Stimulated activated CD4-positive, alpha-beta T cell treated with anti-CD3 and anti-CD28 coated beads, Interleukin-12 subunit alpha, Interleukin-12 subunit beta, amount 100 ng/mL, for 24 hours (primary cell): ENCODE data around the gene TATDN3.
"Not testable (repeated sequence)": the region's sequence is repeated elsewhere in the genome, so short reads cannot be mapped to it uniquely, and the experiment has no call there.

Experiments
- DNase-seq, 2 experiments: peaks; one replicate each; pipeline ENCODE4 v3.0.0-alpha.2; 2020; ENCODE audit warnings: low read depth in 2 of 2

TATDN3 gene

DNA sequence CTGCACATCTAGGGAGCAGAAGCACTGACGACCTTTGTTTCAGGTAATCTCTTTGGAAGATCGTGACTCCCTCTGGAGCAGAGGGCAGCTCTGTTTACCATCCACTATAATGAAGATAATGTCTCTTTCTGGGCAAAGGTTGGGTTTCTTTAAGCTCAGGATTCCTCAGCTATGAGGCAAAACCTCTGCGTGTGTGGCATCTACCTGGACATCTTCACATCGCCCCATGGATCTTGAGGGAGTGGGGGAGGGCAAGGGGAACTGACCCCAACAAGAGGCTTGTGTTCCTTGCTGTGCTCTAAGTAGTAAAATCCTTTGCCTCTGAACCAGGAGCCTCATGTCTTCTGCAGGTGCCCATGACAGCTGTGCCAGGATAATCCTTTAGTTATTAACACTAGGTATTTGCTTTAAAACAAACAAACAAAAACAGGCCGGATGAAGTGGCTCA, 36.2 kb downstream of the TATDN3 start:
- DNase-seq = no peak

DNA sequence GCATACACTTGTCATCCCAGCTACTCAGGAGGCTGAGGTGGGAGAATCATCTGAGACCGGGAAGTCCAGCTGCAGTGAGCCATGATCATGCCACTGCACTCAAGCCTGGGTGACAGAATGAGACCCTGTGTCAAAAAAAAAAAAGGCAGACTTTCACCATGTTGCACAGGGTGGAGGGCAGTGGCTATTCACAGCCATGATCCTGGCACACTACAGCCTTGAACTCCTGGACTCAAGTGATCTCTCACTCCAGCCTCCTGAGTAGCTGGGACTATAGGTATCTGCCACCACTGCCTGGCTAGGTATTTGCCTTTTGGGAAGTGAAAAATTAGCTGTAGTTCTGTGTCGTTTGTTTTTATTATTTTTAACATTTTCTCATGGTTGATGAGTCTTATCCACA, 36.7 kb downstream of the TATDN3 start:
- no peak for DNase-seq

DNA sequence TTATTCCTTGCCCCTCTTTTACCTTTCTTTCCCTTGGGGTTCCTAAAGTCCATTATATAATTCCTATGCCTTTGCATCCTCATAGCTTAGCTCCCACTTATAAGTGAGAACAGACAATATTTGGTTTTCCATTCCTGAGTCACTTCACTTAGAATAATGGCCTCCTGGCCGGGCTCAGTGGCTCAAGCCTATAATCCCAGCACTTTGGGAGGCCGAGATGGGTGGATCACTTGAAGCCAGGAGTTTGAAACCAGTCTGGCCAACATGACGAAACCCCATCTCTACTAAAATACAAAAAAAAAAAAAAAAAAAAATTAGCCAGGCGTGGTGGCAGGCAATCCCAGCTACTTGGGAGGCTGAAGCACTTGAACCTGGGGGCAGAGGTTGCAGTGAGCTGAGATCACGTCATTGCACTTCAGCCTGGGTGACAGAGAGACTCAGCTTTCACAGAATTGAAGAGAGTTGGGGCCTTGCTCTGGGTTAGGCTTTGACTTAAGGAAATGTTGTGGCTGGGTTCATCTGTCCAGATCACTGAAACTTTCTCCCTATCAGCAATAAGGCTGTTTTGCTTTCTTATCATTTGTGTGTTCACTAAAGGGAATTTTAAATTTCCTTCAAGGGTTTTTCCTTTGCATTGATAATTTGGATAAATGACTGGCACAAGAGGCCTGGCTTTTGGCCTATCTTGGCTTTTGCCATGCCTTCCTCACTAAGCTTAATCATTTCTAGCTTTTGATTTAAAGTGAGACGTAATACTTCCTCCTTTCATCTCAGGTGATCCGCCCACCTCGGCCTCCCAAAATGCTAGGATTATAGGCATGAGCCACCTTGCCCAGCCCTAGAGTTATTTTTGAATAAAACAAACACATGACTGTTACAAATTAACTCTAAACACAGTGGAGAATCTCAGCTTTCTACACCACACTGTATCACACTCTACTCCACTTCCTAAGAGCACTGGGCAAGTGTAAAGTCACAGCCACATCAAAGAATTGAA, 41.8 kb downstream of the TATDN3 start:
- not testable (repeated sequence) for DNase-seq

DNA sequence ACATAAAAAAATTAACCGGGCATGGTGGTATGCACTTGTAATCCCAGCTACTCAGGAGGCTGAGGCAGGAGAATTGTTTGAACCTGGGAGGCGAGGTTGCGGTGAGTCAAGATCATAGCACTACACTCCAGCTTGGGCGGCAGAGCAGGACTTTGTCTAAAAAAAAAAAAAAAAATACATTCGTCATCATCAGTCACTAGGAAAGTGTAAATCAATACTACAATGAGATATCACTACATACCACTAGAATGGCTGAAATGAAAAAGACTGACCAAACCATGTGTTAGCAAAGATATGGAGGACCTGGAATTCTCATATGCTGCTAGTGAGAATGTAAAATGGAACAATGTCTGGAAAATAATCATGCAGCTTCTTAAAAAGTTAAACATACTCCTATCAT, 46.5 kb downstream of the TATDN3 start:
- no peak for DNase-seq

DNA sequence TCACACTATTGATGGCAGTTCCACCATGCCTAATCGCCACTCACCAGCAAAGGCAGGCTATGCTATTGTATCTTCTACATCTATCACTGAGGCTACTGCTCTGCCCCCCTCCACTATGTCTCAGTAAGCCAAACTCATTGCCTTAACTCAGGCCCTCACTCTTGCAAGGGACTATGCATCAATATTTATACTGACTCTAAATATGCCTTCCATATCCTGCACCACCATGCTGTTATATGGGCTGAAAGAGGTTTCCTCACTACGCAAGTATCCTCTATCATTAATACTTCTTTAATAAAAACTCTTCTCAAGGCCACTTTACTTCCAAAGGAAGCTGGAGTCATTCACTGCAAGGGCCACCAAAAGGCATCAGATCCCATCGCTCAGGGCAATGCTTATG, 52.8 kb downstream of the TATDN3 start:
- DNase-seq = not testable (repeated sequence)

DNA sequence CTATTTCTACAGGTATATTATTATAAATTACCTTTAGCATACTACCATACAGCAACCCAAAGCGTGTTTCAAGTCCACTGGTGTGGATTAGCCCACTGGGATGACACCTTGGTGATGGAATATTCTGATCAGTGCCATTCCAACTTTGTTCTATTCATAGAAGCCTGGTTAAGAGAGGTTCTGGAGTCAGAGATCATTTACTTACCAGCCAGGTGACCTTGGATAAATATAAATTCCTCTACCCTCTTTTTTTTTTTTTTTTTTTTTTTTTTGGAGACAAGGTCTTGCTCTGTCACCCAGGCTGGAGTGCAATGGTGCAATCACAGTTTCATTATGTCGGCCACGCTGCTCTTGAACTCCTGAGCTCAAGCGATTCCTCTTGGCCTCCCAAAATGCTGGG, 55.9 kb downstream of the TATDN3 start, which contains the start of gene SPATA45:
TSS of gene SPATA45 (minus strand) at position 101 of the 400 bp plus-strand sequence. CDS start 11,500 bp downstream, outside the sequence.
- no peak for DNase-seq

DNA sequence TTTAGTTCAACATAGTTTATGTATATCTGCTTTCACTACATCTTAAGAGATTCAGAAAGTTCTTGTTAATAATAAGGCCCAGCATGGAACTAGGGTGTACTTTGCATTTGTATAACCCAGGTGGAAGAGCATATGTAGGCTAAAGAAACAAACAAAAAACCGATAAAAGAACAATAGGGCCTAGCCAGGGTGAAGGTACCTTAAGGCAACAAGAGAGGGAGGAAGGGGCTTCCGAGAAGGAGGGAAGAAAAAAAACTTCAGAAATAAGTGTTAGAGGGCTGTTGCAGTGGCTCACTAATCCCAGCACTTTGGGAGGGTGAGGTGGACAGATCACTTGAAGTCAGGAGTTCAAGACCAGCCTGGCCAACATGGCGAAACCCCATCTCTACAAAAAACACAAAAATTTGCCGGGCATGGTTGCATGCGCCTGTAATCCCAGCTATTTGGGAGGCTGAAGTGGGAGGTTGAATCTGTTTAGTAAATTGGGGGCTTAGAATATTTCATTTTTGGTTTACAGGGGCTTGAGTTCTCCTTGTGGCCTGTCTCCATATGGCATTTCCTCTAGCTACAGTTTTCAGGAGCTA, 60.5 kb downstream of the TATDN3 start:
- no peak for DNase-seq

DNA sequence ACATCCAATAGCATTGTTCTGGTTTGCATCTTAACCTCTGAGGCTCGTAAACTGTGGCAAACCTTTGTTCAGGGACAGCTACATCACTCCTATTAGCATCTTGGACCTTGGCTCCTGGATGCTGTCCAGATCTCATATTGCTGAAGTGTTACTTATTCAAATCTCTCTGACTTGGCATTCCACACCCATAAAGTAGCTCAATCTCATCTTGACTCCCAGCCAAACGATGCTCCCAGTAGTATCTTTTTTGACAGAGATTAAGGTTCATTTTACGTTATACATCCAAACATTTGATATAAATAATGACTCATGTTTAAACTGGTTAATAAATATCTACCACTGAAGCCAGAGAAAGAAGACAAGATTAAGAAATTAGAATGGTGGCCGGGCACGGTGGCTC, 62.0 kb downstream of the TATDN3 start:
- DNase-seq = no peak

DNA sequence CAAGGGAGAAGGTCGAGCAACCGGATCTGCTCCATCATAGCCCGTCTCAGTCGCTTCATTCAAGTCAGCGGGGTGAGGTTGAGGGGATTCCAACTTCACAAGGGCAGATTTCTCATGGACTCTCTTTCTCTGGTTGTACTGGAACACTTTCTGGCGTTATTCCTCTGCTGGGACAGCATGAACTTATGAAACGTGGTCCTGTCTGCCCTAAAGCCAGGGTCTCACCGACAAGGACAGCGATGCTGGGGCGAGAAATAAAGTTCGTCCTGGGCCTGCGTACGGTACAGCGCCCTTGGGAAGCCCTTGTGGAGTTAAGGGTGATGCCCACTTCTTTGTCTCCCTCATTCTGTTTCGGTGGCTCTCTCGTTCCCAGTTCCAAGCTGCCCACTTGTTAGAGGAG, 65.1 kb downstream of the TATDN3 start:
- DNase-seq = no peak

DNA sequence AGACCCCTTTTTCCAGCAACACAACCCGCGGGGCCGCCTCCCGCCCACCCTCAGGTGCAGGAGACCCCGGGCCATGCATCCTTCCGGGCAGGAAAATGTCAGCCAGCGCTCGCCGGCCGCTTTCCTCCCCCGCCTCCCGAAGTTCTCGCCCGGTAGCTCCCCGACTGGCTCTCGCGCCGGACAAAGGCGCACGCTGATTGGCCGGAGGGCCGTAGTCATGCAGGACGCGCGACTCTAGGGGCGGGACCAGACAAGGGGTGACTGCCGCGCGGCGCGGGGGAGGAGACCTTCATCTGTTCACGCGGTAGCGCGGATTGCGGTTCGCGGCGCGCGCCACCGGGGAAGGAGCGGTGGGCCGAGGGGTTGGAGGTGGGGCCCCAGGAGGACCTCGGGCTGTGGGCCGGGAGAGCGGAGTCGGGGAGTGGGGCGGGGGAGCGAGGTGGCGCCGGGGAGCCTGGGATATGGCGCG, 66.3 kb downstream of the TATDN3 start, which contains the start of gene FLVCR1:
TSS of gene FLVCR1 (plus strand) at position 284 of the 469 bp plus-strand sequence. CDS start at position 462, 178 bp downstream.
- peak; percentile 83 to 95 for DNase-seq

DNA sequence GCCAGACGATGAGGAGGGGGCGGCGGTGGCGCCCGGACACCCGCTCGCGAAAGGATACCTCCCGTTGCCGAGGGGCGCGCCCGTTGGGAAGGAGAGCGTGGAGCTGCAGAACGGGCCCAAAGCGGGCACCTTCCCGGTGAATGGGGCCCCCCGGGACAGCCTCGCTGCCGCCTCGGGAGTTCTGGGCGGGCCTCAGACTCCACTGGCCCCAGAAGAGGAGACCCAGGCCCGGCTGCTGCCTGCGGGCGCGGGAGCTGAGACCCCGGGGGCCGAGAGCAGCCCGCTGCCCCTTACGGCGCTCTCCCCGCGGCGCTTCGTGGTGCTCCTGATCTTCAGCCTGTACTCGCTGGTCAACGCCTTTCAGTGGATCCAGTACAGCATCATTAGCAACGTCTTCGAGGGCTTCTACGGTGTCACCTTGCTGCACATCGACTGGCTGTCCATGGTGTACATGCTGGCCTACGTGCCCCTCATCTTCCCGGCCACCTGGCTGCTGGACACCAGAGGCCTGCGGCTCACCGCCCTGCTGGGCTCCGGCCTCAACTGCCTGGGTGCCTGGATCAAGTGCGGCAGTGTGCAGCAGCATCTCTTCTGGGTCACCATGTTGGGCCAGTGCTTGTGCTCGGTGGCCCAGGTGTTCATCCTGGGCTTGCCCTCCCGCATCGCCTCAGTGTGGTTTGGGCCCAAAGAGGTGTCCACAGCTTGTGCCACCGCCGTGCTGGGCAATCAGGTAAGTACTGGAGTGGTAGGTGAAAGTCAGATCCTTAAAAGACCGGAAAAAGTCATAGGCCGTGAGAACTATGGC, 67.0 kb downstream of the TATDN3 start:
- no peak for DNase-seq

DNA sequence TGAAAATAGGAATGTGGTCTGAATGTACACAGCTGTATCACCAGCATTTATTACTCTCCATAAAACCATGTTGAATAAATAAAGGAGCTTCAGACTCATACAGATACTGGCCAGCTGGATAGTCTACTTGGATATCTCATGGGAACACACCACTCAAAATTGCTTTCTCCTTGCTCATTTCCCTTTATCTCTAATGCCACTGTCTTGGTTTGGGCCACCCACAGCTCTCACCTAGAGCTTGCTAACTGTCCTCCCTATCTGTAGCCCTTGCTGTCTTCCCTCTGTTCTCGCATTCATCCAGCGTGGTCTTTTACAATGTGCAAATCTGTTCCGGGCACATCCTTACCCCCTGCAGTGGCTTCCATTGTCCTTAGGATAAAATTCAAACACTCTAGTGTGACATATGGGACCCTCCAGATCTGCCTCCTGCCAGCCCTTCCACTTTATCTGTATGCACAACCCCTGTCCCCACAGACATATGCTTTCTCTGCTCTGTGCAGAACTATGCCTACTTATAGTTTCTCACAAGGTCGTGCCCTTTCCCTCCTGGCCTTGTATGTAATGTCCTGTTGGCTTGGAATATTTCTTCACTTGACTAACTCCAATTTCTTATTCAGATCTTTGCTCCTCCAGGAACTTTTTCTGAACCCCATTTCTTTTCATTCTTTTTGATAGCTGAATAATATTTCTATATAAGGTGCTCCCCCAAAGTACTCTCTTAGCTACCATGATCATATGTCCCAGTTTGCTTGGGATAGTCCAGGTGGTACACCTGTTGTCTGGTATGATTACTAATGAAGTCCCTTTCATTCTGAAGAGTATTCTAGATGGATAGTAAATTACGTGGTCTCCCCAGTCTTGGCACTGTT, 69.3 kb downstream of the TATDN3 start:
- DNase-seq = no peak

DNA sequence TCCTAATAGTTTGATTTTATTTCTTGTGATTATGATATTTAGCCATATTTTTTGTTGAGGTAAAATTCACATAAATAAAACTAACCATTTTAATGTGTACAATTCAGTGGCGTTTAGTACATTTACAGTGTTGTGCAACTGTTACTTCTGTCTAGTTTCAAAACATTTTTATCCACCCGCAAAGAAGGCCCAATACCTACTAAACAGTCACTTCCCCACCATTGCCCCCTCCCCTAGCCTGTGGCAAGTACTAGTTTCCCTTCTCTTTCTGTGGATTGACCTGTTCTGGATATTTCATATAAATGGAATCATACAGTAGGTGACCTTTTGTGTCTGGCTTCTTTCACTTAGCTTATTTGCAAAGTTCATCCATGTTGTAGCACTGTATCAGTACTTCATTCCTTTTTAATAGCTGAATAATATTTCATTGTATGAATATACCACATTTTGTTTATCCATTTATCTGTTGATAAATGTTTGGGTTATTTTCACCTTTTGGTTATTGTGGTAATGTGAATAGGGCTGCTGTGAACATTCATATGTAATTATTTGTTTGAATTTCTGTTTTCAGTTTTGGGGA, 70.5 kb downstream of the TATDN3 start:
- no peak for DNase-seq

DNA sequence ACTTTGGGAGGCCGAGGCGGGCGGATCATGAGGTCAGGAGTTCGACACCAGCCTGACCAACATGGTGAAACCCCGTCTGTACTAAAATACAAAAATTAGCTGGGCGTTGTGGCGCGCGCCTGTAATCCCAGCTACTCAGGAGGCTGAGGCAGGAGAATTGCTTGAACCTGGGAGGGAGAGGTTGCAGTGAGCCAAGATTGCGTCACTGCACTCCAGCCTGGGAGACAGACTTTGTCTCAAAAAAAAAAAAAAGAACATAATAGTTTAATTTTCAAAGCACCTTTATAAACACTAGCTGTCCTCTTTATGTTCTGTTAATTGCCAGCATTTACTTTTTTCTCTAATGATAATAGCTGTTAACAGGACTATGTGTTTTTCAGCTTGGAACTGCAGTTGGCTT, 71.7 kb downstream of the TATDN3 start:
- not testable (repeated sequence) for DNase-seq

DNA sequence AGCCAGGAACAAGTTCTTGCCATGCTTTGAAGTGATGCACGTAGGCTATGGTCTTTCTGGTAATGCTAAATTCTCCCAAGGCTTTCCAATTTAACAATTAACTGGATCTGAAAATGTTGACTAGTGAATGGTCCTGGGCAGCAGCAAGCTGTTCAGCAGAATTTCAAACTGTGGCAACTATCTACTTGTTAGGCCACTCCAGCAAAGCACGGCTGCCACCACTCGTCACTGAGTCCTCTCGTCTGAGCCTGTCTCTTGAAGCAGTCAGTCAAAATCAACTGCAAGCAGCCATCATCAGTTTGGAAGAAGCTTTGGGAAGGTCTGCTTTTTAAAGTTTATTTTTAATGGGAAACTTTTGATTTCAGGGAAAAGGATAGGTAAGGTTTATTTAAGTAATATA, 72.5 kb downstream of the TATDN3 start:
- no peak for DNase-seq
